Suppressor macrophage treated with lipopolysaccharide for 1 hour (primary cell): ENCODE results near the gene RNASE2.
"Not testable (repeated sequence)": the region's sequence is repeated elsewhere in the genome, so short reads cannot be mapped to it uniquely, and the experiment has no call there.

ENCODE experiments used
- DNase-seq, 3 donors: peaks; one replicate each; pipeline ENCODE4 v3.0.0-alpha.2; 2020 to 2022

RNASE2 gene

DNA sequence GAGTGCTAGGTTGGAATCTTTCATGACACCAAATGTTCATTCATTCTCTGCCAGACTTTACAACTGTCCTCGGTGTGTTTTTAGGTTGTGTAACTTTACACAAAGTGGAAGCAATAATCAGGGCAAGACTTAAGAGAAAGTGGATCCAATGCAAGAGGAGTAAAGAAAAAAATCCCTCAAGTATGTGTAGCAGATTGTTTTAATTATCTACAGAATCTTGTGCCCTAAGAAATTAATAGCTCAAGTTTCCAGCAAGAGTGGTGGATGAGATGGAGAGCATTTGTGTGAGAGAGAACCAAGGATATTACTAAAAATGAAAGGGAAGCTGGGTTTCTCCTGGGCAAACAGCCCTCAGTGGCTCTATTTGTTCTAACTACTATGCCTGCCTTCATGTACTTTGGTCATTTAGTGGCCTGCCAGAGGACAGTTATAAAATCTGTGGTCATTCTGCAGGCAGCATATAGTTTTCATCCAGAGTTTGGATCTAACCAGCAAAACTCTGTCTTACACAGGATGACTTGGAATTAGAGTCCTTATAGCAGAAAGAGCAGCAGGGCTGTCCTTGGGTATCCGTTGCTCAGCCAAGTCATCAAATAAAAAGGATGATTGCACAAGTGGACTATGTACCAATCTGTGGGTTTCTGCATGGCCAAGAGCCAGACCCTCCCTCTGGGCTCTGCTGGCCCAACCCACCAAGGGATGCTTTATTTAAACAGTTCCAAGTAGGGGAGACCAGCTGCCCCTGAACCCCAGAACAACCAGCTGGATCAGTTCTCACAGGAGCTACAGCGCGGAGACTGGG, at the start of gene RNASE2:
TSS of gene RNASE2 (plus strand) at position 752 of the 802 bp plus-strand sequence. CDS start 285 bp downstream, outside the sequence.
- peak; percentile 26 to 31 (median 31) for DNase-seq

DNA sequence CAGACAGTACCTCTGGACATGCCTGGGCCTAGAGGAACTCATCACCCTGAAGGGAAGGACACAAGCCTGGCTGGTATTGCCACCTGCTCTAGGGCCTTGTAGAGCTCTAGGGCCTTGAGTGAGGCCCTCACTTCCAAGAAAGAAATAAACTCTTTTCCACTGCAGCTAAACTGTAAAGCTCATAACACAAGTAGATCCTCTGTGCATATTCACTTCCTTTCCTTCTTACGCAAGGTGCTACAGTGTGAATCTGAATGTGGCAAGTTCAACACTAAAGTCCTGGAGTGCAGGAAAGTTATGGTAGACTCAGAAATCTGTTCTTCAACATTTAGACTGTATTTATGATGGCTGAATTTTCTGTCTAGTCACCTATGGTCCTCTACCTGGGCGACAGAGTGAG, 49.6 kb upstream of the RNASE2 start:
- DNase-seq = peak in 2 of 3 donors; percentile 35 to 42

DNA sequence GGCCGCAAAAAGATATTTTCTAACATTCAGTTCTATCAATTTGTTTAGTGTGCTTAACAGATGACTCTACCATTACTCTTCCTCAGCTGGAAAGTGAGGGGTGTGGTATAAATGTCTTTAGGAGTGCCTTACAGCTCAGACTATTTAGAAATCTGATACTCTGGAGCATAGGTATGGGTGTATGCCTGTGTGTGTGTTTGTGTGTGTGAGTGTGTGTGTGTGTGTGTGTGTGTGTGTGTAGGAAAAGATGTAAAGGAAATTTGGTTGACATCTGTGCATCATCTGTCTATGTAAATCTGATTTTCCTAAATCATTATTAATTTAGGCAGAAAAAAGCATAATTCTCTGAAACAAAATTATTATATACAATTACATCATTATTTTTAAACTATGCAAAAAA, 48.1 kb upstream of the RNASE2 start:
- no peak for DNase-seq

DNA sequence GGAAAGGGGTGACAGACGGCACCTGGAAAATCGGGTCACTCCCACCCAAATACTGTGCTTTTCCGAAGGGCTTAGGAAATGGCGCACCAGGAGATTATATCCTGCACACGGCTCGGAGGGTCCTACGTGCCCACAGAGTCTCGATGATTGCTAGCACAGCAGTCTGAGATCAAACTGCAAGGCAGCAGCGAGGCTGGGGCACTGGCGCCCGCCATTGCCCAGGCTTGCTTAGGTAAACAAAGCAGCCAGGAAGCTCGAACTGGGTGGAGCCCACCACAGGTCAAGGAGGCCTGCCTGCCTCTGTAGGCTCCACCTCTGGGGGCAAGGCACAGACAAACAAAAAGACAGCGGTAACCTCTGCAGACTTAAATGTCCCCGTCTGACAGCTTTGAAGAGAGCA, 44.5 kb upstream of the RNASE2 start:
- not testable (repeated sequence) for DNase-seq

DNA sequence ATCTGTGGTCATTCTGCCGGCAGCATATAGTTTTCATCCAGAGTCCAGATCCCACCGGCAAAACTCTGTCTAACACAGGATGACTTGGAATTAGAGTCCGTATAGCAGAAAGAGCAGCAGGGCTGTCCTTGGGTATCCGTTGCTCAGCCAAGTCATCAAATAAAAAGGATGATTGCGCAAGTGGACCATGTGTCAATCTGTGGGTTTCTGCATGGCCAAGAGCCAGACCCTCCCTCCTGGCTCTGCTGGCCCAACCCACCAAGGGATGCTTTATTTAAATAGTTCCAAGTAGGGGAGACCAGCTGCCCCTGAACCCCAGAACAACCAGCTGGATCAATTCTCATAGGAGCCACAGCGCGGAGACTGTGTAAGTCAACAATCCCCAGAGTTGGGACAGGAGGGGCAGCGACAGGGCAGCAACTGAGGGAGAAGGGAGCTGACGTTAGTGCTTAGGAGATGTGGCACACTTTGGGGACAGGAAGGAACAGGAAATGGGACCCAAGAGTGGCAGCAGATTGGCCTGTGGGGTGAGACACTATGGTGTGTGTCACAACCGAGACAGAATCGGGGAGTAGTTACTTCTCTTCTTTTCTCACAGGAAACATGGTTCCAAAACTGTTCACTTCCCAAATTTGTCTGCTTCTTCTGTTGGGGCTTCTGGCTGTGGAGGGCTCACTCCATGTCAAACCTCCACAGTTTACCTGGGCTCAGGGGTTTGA, 36.1 kb upstream of the RNASE2 start:
- DNase-seq = peak; percentile 41 to 60 (median 60)

DNA sequence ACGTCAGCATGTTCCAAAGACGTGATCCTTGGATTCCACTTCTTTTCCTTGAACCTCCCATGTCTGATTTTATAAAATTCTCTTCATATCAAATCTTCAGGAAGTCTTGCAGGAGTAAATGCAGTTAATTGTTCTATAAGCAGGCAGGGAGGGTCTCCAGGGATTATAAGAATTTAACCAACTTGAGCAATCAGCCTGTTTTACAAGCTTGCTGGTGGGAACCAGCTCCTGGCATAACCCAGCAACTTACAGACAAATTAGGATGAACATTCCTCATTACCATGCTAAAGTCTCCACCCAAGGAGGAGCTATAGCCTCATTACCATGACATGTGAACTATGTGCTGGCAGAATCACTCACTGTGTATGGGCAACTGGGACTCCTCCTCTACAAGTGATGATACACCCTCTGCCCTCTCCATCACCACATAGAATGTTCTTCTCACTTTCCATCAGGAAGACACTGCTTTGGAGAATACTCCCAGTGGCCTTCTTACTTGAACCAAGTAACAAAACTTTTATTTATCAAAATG, 31.5 kb upstream of the RNASE2 start:
- DNase-seq = not testable (repeated sequence)

DNA sequence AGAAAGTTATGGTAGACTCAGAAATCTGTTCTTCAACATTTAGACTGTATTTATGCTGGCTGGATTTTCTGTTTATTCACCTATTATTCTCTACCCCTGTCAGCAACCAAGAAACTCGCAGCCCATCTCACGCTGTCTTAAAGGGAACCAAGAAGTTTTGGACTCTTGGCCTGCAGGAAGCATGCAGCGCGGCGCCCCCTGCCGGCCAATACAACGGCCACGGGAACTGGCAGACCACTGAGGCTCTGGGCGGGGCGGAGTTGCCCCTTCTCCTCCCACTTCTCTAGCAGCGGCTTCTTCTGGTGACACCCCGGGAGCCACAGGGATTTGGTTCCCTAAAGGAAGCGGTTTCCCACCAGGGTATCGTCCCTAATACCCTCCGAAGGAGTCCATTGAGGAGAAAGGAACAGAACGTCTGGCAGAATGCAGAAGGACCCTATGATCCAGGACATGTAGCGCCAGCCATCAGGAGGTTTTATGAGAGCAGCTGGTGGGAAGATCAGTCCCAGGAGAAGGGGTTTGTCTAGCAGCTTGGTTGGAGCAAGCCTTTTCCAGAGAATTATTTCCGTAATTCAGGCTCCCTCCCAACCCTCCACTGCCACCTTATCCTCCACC, 21.0 kb upstream of the RNASE2 start:
- peak; percentile 37 to 66 (median 38) for DNase-seq

DNA sequence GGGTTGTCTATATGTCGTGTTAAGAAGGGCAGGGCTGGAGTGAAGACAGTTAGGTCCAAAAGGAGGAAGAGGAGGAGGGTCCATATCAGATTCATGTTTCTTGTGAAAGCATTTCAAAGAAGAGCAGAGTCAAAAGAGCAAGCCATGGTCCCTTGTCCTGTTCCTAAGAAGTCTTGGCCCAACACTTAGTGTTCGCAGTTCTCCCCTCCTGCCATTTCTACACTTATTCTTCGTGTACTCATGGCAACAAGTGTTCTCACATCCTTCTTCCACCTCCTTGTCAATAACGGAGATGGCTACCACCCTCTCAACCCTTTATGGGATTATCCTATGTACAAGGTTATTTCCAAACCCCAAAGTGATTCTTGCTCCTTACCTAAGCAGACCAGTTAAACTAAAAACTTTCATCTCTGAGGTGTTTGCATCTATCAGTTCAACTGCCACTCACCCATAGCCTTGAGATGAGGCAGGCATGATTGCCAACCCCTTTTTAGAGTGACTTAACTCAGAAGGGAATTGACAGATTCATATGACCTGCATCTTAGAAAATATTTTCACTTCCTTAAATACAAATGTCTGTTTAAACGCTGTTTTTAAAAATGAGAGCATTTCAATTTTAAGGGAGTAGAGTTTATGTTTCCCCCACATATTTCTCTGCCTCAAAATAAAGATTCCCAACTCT, 19.8 kb upstream of the RNASE2 start:
- DNase-seq = peak; percentile 27 to 49 (median 46)

DNA sequence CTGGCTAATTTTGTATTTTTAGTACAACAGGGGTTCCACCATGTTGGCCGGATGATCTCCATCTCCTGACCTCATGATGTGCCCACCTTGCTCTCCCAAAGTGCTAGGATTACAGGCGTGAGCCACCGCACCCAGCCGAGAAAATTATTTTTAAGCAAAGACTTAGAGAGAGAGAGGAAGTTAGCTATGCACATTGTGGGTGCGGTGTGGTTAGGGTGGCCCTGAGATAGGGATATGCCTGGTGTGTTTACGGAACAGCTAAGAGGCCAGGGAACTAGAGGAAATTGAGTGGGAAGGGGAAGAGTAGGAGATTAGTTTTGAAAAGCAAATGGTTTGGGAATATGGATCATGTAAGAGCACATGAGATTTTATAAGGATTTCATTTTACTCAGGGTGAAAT, 10.1 kb upstream of the RNASE2 start:
- DNase-seq = peak; percentile 37 to 60 (median 54)

DNA sequence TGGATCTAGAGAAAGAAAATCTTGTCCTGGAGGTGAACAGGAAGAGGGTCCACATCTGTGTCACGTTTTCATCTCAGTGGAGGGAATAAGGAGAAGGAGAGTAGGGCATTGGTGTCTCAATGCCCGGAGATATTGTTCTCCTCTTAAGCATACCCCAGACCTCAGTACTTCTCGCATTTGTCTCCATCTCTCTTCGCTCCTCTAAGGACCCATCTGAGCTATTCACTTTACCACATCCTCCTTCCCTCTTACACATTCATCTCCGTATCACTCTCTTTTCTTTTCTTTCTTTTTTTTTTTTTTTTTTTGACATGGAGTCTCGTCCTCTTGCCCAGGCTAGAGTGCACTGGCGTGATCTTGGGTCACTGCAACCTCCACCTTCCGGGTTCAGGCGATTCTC, 8.6 kb upstream of the RNASE2 start:
- DNase-seq = not testable (repeated sequence)

DNA sequence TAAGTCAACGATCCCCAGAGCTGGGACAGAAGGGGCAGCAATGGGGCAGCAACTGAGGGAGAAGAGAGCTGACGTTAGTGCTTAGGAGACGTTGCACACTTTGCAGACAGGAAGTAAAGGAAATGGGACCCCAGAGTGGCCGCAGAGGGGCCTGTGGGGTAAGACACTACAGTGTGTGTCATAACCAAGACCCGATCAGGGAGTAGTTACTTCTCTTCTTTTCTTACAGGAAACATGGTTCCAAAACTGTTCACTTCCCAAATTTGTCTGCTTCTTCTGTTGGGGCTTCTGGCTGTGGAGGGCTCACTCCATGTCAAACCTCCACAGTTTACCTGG, 219 bp downstream of the RNASE2 start:
- peak in 2 of 3 donors; percentile 17 to 18 for DNase-seq

DNA sequence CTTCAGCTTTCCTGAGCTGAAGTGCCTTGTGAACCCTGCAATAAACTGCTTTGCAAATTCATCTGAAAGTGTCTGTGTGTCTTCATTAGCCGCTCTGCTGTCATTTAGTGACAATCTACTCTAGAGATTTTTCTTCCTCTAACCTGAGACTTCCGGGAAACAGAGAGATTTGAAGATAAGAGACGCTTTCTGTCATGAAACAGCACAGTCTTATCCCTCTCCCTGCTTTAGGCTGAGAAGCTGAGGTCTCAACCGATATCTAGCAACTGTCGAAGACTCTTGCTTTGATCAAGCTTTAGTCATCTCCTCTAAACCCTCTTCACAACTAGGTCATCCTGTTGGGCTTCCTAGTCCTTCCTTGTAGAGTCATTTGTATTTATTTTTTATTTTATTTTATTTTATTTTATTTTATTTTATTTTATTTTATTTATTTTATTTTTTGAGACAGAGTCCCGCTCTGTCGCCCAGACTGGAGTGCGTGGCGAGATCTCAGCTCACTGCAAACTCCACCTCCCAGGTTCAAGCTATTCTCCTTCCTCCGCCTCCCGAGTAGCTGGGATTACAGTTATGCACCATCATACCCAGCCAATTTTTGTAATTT, 1.2 kb downstream of the RNASE2 start:
- no peak for DNase-seq

DNA sequence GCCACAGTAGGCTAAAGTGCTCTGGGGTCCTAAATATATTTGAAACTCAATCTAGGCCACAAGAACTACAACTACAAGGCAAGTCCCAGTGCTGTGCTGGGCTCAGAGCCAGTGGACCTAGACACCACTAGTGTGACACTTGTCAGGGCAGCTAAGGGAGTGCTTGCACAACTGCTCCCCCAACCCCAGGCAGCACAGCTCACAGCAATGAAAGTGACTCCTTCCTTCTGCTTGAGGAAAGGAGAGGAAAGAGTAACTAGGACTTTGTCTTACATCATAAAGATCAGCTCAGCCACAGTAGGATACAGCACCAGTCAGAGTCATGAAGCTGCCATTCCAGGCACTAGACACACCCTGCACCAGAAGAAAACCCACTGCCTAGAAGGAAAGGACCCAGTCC, 3.7 kb downstream of the RNASE2 start:
- DNase-seq = not testable (repeated sequence)

DNA sequence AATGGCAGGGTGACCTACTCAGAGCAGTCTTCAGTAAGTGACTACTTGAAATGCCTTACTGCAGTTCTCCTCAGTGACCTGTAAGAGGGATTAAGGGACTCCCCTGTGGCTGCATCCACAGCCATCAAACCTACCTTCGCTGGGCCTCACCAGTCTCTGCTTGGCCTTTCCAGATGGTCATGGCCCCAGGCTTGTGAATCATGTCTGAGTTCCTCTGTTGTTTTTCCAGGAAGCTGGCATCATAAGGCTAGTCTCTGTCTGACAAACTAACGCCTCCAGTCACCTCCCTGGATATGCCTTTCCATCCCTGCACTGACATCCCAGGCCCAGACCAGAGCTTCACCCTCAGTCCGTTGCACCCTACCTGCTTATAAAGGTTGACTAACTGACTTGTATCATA, 14.0 kb downstream of the RNASE2 start:
- no peak for DNase-seq

DNA sequence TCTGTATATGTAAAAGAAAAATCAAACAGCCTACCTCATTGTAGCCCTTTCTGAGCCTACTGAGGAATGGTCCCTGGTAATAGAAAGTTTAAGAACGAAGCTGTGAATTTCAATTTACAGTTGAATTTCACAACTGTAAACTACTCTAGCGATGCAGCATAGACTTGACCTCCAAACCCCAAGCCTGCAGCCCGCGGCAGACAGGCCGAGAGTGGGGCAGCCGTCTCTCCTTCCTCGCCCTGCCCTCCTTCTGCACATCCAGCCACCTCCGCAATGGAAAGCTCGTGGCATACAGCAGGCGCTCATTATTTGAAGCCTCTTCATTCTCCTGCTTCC, 15.3 kb downstream of the RNASE2 start:
- no peak for DNase-seq

DNA sequence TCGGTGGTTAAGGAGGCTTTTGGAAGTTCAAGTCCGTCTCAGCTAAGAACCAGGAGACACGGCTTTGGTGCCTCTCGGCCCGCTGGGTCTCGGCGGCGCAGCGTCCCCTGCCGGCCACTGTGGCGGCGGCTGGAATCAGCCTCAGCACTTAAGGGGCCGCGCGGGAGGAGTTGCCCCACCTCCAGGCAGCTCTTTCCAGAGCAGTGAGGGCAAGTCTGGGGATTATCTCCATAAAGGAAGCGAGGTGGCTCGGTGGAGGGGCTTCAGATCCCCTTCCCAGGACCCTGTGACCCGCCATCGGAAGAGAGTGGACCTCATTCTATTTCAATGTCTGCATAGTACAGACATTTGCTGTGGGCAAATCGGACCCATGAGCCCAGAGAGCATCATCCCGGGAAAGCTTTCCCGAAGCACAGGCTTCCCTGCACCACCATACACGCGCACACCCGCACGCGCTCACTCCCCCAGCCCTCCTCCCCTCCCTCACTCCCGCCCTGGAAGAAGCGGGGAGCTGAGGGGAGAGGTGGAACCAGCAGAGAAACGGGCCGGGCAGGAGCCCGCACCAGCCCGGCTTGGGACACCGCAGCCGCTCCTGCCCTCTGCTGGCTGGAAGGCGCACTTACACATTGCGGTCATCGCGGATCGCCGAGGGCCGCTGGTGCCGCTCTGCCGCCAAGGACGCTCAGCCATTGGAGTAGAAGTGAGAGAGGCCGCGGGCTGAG, 15.9 kb downstream of the RNASE2 start:
- peak; percentile 84 to 93 (median 92) for DNase-seq

DNA sequence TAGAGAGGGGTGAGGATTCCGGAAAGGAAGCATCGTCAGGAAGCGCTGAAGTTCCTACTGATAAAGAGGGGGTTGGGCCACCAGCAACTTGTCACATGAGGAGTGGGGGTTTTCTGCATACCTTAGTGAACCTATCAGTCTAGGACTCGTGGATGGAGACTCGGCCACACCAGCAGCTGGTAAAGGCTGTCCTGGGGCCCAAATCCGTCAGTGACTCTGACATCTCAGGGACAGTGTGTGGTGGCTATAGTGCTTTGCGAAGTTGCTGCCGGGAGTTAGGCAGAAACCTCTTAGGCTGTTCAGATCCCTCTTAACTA, 16.4 kb downstream of the RNASE2 start:
- DNase-seq = no peak

DNA sequence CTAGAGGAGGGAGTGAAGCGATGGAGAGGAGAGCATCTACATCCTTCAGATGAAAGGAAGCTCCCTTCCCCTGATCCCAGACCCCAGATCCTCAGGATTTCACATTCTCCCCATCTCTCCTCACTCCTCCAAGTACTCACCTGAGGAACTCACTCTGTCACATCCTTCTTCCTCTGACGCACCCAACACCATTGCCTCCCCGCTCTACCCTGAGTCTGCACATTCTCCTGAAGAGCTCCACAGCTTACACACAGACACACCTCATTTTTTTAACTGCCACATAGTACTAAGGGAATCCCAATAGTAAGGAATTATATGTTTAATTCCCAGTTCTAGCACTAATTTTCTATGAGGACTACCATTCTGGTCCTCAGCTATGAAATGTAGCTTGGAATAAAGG, 18.2 kb downstream of the RNASE2 start:
- no peak for DNase-seq

DNA sequence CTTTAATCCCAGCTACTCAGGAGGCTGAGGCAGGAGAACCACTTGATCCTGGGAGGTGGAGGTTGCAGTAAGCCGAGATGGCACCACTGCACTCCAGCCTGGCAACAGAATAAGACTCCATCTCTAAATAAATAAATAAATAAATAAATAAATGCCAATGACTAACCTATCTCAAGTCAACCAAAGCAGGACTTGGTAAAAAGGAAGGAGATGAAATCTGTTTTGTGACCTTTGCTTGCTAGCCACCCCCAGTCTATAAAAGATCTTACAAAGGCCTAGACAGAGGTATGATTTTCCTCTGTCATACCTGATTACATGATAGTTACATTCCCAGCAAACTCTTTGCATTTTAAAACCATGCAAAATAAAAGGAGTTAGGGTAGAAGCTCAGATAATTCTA, 21.0 kb downstream of the RNASE2 start:
- no peak for DNase-seq

DNA sequence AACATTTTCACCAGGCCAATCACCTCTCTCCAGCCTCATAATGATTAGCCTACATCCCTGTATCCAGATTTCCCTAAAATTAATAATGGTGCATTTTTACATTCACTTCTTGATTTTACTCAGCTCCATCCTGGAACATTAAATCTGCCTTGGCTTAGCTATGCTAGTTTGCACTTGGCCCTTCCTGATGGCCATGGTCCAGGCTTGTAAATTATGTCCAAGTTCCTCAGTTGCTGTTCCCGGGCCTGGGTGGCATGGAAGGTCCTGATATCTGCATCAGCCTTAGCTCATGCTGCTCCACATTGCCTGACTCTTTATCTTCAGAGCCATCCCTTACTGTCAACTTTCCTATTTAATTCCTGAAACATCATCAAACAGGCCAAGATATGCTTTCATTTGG, 23.4 kb downstream of the RNASE2 start:
- DNase-seq = no peak

DNA sequence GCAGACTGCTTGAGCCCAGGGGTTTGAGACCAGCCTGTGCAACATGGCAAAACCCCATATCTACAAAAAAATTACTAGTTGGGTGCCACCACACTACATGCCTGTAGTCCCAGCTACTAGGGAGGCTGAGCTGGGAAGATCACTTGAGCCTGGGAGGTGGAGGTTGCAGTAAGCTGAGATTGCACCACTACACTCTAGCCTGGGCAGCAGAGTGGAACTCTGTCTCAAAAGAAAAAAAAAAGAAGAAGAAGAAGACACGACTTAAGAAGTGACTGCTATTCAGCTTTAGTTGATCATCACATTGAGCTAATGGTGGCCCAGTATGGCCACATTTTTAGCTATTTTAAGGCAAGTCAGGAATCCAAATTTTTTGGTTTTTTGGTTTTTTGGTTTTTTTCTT, 25.6 kb downstream of the RNASE2 start:
- DNase-seq = peak in 1 of 3 donors; percentile 23
